DOHH2 (cell line): Measurements from ENCODE around the gene FABP3.

Source experiments
- EZH2phosphoT487 ChIP-seq: fragments of 200-600 bp; sonication (generic); IDR thresholded peaks from 2 replicates; pipeline ENCODE4 v1.6.1; 2017; ENCODE audit warnings: borderline replicate concordance, mild to moderate bottlenecking, antibody characterized with exemption, low read length, moderate library complexity, mixed read lengths
- TF ChIP-seq, protein P1 (sequence below): fragments of 200-600 bp; sonication (generic); IDR thresholded peaks from one replicate; pipeline ENCODE4 v1.5.1; 2014; ENCODE audit warnings: antibody characterized with exemption, mild to moderate bottlenecking, low read depth, low read length; ENCODE audit not compliant: poor library complexity, severe bottlenecking

DNA sequence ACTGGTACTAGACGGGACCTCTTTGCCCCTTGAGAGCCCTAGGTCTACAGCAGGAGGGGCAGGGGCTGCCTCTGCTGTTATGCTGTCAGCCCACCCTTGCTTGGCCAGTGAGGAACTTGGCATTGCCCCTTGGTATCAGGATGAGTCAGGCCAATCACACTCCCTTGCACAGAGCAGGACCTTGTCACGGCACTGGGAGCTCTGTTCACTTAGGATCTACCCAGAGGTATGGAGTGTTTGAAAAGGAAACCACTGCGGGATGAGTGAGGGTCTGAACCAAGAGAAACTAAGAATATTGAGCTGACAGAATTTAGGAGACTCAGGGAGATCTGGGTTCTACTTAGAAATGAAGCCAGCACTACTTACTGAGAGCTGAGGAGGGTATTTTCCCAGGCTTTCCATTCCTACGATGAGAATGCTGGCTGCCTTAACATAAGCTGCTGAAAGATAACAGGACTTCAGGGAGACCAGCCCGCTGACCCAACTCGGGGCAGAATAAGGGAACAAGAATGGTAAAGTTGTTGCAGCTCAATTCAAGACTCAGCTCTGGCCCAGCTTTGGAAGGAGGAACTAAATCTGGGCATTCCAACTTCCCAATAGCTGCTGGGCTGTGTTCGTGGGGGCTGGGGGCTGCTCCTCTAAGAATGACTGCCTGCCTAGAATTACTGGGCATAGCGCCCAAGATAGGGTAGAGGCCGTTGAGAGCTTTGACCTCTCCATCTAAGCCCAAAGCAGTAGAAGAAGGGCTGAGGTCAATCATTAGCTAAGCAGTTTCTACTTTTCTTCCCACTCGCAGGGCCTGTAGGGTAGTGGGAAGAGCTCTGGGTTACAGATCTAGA, 1.5 kb downstream of the FABP3 start:
- TF ChIP-seq, protein P1, sequence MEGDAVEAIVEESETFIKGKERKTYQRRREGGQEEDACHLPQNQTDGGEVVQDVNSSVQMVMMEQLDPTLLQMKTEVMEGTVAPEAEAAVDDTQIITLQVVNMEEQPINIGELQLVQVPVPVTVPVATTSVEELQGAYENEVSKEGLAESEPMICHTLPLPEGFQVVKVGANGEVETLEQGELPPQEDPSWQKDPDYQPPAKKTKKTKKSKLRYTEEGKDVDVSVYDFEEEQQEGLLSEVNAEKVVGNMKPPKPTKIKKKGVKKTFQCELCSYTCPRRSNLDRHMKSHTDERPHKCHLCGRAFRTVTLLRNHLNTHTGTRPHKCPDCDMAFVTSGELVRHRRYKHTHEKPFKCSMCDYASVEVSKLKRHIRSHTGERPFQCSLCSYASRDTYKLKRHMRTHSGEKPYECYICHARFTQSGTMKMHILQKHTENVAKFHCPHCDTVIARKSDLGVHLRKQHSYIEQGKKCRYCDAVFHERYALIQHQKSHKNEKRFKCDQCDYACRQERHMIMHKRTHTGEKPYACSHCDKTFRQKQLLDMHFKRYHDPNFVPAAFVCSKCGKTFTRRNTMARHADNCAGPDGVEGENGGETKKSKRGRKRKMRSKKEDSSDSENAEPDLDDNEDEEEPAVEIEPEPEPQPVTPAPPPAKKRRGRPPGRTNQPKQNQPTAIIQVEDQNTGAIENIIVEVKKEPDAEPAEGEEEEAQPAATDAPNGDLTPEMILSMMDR: no peak
- TF ChIP-seq EZH2phosphoT487: no peak
